NCI-H1694 treated with DMSO at 0.1 percent for 48 hours (cell line): ENCODE data around the gene DAP.
"Not testable (repeated sequence)": the region's sequence is repeated elsewhere in the genome, so short reads cannot be mapped to it uniquely, and the experiment has no call there.

Source experiments
- DNase-seq: peaks from one replicate; lab custom pipeline; 2025; lab: John Stamatoyannopoulos, UW

The DAP gene

DNA sequence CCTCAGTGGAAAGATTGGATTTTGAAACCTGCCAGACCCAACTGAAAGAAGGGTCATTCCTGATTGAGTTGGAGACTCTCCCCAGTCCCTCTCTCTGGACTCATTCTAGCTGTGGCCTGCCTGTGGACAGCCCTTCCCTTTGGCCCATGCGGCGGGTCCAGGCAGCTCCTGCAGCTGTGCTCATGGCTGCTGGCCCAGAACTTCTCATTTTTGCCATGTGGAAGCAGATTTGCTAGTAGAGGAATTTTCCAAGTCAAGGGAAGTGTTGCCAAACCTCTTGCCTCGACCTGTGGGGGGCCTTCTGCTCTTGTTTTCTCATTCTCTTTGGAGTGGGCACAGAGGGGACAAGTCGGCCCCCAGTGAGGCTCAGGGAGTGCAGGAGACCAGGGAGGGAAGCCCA, 108.0 kb downstream of the DAP start:
- no peak for DNase-seq

DNA sequence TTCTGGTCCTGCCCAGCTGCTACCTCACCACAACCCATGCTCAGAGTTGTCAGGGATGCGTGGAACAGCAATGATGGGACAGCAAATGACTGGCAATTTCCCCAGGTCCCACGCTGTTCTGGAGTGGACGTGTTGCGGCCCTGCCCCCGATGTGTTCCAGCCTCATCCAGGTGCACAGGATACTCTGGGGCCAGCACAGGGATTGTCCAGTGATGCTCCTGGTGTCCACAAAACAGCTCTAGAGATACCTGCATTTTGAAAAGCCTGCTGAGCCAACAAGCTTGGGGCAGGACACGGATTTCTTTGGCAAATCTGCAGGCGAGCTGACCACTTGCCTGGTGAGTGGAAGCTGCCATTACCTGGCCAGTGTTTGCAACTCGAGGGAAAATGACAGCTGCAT, 108.4 kb downstream of the DAP start:
- DNase-seq, result no peak

DNA sequence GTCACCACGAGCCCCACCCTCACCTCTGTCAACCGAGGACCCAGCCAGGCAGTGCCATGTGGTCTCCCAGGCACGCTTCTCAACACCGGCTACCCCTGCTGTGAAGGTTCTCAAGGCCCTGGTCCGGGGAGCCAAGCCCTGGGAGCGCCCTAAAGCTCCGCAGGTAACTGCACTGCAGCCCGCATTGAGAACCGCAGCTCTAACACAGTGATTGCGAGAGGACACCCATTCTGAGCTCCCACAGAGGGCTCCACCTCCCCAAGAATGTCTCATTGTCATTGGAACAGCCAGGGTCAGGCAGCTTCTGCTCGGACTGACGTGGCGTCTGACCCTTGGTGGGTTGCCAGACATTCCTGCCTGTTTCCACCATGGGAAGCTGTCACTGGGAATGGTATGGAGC, 108.9 kb downstream of the DAP start:
- no peak for DNase-seq

DNA sequence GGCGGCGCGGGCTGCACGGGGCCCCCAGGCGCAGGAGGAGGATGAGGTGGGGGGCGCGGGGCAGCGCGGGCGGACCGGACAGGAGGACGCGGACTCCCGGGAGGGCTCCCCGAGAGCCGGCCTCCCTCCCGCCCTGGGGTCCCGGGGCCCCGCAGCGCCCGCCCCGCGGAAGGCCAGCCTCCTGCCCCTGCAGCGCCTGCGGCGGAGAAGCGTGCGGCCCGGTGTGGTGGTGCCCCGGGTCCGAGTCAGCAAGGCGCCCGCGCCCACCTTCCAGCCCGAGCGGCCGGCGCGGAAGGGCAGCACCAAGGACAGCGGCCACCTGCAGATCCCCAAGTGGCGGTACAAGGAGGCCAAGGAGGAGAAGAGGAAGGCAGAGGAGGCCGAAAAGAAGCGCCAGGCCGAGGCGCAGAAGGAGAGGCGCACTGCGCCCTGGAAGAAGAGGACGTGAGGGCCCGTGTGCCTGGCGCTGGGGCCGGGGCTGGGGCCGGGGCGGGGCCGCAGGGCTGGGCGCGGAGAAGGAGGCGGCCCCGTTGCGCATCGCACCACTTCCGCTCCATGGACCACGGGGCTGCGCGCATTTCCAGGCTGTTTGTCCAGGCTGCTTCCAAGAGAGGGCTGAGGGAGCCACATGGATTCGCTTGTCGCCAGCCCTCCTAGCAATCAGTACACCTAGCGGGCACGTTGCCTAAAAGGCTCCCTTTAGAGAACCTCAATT, 111.2 kb downstream of the DAP start:
- DNase-seq, result no peak

GRCh38 chr5:10648806-10649665, 112.0 kb downstream of the DAP start:
- DNase-seq, result no peak

DNA sequence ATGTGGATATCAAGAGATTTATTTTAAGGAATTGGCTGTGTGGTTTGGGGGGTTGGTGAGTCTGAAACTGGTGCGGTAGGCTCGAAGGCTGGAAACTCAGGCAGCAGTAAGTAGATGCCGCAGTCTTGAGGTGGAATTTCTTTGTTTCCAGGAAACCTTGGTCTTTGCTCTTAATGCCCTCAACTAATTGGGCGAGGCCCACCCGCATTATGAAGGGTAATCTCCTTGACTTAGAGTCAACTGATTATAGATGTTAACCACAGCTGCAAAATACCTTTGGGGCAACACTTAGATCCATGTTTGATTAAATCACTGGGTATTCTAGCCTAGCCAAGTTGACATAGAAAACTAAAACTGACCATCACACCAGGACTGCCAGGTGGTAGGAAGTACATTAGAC, 113.4 kb downstream of the DAP start:
- DNase-seq, result no peak

- no peak for DNase-seq
Measured at GRCh38 chr5:10645671-10646070, 115.4 kb downstream of the DAP start.

DNA sequence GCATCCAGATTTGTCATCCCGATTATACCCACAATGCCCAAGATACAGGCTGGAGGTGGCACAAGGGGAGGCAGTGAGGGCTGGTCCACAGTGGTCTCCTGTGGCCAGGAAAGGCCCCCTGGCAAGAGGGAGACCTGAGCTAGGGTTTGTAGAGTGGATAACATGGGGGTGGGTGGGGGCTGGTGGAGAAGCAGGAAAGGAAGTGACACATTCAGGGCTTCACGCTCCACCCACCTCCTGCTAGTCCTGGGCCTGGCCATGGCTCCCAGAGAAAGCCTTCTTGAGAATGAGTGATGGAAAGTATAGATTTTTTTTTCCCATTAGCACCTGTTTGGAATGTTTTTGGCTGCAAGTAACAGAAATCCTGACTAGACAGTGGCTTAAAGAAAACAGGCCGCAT, 115.9 kb downstream of the DAP start:
- DNase-seq, result no peak

GRCh38 chr5:10644192-10644591, 116.8 kb downstream of the DAP start:
- DNase-seq, result no peak

DNA sequence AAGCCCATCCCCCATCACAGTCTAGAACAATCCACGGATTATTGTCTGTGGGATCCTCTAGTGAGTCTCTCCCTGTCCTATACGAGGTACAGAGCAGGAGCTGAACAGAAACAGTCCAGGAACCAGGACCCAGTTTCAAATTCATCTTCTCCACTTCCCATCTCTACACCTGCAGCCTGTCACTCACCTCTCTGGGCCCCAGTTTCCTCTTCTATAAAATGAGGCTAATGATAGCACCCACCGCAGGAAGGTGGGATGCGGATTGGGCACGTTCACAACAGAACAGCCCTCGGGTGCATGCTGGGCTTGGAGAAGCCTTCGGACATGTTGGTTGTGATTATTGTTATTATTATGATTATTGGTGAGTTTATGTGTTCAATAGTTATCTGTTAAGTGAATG, 118.7 kb downstream of the DAP start:
- no peak for DNase-seq

- DNase-seq, result no peak
Measured at GRCh38 chr5:10639846-10640368, 121.1 kb downstream of the DAP start.

DNA sequence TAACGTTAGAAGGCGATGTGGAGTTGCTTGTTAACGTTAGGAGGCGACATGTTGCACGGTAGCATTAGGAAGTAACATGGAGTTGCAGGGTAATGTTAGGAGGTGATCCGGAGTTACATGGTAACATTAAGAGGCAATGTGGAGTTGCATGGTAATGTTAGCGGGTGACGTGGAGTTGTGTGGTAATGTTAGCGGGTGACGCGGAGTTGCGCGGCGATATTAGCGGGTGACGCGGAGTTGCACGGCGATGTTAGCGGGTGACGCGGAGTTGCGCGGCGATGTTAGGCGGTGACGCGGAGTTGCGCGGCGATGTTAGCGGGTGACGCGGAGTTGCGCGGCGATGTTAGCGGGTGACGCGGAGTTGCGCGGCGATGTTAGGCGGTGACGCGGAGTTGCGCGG, 122.3 kb downstream of the DAP start:
- not testable (repeated sequence) for DNase-seq

- no peak for DNase-seq
Measured at GRCh38 chr5:10637944-10638343, 123.1 kb downstream of the DAP start.

DNA sequence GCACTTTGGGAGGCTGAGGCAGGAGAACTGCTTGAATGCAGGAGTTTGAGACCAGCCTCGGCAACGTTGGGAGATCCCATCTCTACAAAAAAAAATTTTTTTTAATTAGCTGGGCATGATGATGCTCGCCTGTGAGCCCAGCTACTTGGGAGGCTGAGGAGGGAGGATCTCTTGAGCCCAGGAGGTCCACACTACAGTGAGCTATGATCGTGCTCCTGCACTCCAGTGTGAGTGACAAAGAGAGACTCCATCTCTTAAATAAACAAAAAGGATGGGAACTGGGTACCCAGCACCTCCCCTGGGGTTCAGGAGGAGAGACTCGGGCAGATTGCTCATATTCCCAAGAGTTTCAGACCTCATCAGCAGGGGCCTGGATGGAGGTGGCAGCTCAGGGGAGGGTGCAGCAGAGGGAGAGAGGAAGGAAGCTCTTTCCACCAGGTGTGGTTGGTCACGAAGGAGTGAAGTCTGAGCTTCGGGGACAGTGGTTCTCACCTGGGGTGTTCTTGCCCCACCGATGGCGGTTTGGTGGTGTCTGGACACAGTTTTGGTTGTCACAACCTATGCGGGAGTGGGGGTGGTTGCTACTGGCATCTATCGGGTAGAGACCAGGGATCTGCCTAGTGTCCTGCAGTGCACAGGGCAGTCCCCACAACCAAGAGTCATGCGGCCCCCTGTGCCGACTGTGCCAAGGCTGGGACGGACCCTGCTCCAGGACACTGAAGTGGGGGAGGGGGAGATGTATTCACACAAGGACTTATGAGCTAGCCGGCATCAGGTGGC, 124.5 kb downstream of the DAP start:
- no peak for DNase-seq

GRCh38 chr5:10635867-10636350, 125.1 kb downstream of the DAP start:
- no peak for DNase-seq

GRCh38 chr5:10635257-10635866, 125.7 kb downstream of the DAP start:
- no peak for DNase-seq

- no peak for DNase-seq
Measured at GRCh38 chr5:10634562-10634961, 126.5 kb downstream of the DAP start.

DNA sequence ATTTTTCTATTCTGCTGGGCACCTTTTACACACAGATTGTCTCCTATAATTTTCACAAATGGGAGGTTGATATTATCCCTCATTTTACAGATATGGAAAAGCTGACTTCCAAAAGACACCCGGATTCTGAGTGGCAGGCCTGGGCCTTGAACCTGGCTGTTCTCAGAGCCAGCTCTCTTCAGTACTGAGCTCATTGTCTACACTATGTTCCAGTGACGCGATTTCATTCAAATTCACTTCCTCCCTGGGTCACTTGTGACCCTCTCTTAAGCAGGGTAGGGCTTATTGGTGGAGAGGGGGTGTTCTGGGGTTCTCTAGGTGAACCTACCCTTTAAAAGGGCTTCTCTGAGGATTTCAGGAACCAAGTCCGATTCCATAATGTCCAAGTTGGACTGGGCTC, 127.0 kb downstream of the DAP start:
- DNase-seq, result no peak

DNA sequence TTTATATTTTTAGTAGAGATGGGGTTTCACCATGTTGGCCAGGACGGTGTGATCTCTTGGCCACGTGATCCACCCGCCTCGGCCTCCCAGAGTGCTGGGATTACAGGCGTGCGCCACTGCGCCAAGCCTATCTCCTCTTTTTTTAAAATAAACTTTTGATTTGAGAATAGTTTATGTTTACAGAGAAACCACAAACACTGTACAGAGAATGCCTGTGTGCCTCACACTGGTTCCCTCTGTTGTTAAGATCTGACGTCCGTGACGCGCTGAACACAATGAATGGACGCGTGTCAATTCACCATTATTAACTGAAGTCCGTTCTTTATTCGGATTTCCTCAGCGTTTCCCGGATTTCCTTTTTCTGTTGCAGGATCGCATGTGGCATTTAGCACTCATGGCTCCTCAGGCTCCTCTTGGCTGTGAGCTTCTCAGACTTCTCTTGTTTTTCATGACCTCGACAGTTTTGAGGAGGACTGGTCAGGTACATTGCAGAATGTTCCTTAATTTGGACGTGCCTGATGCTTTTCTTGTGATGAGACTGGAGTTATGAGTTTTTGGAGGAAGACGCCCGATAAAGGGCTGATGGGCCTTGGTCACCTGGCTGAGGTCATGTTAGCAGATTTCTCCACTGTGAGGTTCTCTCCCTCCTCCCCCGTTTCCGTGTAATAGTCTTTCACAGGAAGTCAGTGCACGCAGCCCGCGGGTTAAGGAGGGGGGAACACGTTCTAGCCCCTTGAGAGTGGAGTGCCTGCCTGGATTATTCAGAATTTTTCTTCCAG, 127.6 kb downstream of the DAP start:
- DNase-seq, result no peak

DNA sequence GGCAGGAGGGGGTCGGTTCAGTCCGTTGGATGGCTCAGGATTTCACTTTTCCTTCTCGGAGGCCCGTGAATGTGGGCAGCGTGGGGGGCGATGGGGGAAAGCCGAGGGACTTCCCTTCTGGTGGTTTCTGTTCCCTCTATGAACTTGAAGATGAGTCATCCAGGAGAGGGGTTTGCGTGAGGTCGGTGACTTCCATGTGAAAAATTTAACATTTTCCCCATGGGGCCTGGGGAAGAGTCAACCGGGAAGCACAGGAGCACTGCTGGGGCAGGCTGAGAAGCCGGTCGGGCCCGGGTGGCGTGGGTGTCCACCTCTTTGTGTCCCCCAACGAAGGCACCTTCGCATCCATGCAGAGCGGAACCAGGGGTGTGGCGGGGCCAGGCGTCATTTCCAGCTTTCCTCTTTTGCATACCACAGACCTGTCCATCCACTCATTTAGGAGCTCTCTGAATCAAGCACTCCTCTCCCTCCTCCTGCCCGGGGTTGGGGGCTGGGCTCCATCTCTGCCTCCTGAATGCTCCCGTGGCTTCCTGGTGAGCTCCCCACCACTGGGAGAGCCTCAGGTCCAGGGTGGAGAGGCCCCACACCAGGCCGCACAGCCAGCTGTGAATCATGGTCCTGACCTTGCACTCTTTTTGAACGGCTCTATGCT, 128.8 kb downstream of the DAP start:
- DNase-seq, result no peak
